IPS-NIHi7 (cell line): Measurements from ENCODE around the gene STXBP1.

Experiments used
- DNase-seq: peaks from one replicate; pipeline ENCODE4 v3.0.0; 2012; ENCODE audit warnings: mixed read lengths; ENCODE audit errors: extremely low spot score

STXBP1 gene

DNA sequence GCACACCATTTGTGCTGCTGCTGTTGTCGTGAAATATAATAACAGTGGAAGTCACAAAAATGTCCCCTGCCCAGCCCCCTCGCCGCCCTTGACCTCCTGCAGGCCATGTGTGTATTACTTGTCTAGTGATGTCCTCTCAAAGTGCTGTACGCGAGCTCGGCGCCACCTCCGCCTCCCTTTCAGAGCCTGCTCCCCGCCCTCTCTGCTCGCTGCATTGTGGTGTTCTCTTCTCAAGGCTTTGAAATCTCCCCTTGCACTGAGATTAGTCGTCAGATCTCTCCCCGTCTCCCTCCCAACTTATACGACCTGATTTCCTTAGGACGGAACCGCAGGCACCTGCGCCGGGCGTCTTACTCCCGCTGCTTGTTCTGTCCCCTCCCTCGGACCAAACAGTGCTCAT is 80.0 kb downstream of the STXBP1 start:
- no peak for DNase-seq

- no peak for DNase-seq
These were observed 81.1 kb downstream of the STXBP1 start for GRCh38 chr9:127693143-127693542.

GRCh38 chr9:127693697-127694096 is 81.6 kb downstream of the STXBP1 start:
- DNase-seq, result no peak

- DNase-seq, result no peak
These were observed 83.0 kb downstream of the STXBP1 start for GRCh38 chr9:127694890-127695720.

DNA sequence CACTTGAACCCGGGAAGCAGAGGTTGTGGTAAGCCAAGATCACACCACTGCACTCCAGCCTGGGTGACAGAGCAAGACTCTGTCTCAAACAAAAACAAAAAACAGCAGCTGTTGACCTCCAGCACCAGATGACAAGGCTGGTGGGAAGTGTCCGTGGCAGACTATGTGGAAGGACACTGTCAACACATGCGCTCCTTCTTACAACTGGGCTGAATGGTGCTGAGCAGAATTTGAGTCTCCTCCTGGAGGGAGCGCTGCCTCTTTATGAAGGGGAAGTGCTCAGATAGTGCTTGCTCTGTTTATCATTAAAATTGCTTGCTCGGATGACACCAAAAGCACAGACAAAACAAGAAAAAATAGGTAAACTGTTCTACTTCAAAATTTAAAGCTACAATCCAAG is 85.5 kb downstream of the STXBP1 start:
- DNase-seq, result no peak

DNA sequence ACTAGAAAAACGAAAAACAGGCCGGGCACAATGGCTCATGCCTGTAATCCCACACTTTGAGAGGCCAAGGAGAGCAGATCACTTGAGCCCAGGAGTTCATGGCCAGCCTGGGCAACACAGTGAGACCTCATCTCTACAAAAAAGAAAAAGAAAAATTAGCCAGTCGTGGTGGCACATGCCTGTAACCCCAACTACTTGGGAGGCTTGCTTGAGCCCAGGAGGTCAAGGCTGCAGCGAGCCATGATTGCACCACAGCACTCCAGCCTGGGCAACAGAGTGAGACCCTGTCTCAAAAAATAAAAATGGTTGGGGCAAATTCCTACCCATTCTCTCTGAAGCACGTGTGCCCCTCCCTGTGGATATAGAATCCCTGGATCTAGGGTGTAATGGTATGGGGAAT is 86.3 kb downstream of the STXBP1 start:
- DNase-seq, result no peak

DNA sequence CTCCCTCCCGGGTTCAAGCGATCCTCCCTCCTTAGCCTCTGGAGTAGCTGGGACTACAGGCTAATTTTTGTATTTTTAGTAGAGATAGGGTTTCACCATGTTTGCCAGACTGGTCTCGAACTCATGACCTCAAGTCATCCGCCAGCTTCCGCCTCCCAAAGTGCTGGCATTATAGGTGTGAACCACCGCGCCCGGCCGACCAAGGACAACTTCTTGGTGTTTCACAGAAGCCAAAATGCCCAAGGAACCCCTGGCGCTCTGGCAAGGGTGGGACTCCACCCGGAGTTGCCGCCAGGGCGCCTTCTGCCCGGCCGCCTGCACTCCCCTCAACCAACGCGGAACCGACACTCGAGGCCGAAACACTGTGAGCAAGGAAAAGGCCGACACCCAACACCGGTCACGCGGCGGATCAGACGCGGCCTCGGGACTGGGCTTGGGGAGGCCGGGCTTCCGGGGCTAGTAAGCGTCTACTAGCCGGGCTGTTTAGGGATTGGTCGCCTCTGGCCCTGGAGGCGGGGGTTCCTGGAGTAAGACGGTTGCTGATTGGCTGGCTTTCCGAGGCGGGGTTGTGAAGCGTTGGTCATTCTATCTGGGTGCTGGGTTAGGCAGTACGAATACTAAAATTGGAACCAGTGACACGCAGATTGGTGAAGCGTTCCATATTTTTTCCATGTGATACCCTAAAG is 87.1 kb downstream of the STXBP1 start:
- peak; percentile 100 for DNase-seq

- no peak for DNase-seq
These were observed 88.1 kb downstream of the STXBP1 start for GRCh38 chr9:127700140-127700539.

DNA sequence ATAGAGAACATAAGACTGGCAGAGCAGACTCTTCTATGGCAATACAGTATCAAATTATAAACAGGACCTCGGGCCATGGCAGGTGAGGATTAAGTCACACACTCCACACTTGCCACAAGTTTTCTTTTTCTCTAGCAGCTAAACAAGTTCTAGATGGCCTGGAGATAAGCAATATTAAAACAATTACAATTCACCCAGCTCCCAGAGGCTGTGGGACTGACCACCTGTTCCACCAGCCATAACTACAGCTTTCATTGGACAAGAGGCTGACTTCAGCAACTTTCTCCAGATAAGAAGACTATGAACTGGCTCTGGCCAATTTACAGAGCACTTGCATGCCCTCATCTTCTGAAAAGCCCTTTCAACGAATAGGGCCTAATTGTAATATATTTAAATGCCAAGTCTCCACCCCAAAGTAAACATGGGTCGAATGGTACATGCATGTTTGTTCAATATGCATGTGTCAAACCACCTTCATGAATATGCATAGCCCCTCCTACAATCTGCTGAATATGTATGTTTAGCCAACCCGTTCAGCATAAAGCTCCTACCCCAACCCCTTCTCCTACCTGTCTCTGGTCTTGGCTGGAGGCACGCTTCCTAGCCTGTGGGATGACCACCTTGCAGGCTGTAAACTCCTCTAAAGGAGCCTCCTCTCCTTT is 88.6 kb downstream of the STXBP1 start:
- no peak for DNase-seq

- DNase-seq, result no peak
These were observed 91.3 kb downstream of the STXBP1 start for GRCh38 chr9:127703289-127703946.

GRCh38 chr9:127705577-127706379 is 93.7 kb downstream of the STXBP1 start:
- no peak for DNase-seq

DNA sequence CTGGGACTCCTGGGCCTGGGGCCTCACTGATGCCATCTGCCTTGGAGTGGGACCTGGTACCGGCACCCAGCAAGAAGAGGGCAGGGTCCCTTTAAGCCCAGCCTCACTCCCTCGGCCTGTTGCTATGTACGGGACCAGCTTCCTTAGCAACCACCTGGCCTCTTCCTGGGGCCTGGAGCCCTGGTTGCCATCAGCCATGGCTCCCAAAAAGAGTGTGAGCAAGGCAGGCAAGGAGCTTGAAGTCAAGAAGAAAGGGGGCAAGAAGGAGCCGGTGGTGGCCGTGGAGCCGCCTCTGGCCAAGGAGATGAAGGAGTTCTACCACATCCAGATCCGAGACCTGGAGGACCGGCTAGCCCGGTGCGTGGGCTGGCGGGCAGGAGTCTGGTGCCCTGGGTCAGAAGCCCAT is 94.8 kb downstream of the STXBP1 start, which contains the start of gene CFAP157:
Gene CFAP157 (plus strand): TSS at position 153 of the 406 bp plus-strand sequence. CDS start 44 bp downstream, at position 197.
- peak; percentile 72 for DNase-seq

DNA sequence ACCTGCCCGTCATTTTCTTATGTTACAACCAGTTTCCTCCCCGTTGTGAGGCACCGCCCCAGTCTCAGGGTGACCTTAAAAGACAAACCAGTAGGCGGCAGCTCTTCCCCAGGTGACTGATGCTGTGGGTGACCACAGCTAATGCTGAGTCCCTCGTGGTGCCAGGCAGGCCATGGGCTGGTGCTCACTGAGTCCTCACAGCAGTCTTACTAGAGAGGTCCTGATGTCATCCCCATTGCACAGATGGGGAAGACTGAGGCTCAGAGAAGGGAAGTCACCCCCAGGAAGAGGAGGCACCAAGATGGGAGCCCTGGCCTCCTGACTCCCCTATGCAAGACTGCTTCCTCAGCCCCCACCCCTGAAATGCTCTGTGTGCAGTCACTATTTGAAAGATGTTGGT is 95.7 kb downstream of the STXBP1 start:
- no peak for DNase-seq

DNA sequence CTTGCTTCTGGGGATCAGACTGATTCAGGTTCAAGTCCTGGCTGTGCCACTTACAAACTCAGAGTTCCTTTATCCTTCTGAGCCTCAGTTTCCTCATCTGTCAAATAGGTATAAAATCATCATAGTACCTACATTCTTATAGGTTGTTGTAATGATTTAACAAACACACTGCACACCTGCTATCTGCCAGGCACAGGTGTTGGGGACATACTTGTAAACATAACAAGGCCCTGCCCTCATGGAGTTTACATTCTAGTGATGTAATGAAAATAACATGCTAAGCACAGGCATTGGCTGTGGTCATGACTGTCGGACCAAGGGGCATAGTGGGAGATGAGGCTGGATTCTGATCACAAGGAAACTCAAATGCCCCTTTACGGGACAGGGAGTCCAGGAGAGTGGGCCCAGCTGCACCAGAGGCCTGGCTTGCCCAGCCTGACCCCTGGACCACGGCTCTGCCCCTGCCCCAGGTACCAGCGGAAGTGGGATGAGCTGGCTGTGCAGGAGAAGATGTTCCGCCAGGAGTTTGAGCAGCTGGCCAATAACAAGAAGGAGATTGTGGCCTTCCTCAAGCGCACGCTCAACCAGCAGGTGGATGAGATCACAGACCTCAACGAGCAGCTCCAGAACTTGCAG is 97.0 kb downstream of the STXBP1 start:
- no peak for DNase-seq

- no peak for DNase-seq
These were observed 98.2 kb downstream of the STXBP1 start for GRCh38 chr9:127710204-127710783.

DNA sequence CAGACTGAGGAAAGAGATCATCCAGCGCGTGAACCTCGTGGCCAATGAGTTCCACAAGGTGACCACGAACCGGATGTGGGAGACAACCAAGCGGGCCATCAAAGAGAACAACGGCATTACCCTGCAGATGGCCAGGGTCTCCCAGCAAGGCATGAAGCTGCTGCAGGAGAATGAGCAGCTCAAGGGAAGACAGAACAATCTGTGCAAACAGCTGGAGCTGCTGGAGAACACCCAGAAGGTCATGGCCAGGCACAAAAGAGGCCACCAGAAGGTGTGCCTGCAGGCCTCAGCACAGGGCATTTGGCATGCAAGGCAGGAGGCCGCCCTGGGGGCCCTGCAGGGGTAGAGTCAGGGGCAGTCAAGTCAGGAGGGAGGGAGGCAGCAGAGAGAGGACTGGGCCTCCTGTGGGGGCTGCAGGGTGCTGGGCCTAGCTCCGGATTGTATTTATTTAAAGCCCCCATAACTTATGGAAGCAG is 99.2 kb downstream of the STXBP1 start:
- no peak for DNase-seq

GRCh38 chr9:127711831-127712274 is 99.8 kb downstream of the STXBP1 start:
- peak; percentile 52 for DNase-seq

GRCh38 chr9:127712371-127712770 is 100.3 kb downstream of the STXBP1 start:
- DNase-seq, result no peak

DNA sequence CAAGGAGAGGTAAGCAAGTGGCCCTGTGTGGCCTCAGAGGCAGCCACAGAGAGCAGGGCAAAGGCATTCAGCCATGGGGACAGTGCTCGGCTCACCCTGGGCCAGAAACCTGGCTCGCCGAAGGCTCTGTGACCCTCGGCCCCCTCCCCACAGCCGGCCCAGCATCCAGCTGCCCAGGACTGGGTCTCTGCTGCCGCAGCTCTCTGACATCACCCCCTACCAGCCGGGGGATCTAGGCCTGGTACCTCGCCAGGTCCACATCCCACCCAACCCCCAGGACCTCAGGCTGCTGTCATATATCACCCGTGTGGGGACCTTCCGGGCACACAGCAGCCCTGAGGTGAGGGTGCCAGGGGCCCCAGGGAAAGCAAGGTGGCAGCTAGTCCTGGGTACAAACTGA is 100.8 kb downstream of the STXBP1 start:
- no peak for DNase-seq
